MCF 10A (cell line): Measurements from ENCODE around the gene SF1. TPM values are rescaled to one million over a fixed set of nuclear protein-coding genes. Genes with fewer than 3 reads are reported as not detected.

ENCODE experiments used
- BruUV-seq: library from RNA; stranded (reverse); fragments of 400-500 nt; replicated peaks from 2 replicates; lab custom pipeline; 2021; lab: Mats Ljungman, UMichigan
- CTCF ChIA-PET: fragments of 300-600 bp; sonication (Branson Sonifier 250); formaldehyde crosslinking; extraction: SDS; loops from one replicate; lab custom pipeline; 2021; ENCODE audit warnings: antibody characterized with exemption, inconsistent platforms; lab: Yijun Ruan, JAX
- POLR2A ChIA-PET: fragments of 300-600, 350-650 bp; sonication (Branson Sonifier 250); formaldehyde crosslinking; extraction: SDS; loops from one replicate; lab custom pipeline; 2020; ENCODE audit warnings: antibody characterized with exemption, inconsistent platforms; lab: Yijun Ruan, JAX
- DNase-seq: peaks from one replicate; pipeline ENCODE4 v3.0.0-alpha.2; 2018; ENCODE audit not compliant: unreplicated experiment
- H3K27ac Mint-ChIP-seq: one replicate; pipeline ENCODE4 v1.8.0; 2022; ENCODE audit warnings: mild to moderate bottlenecking, low read depth, mixed read lengths; ENCODE audit not compliant: unreplicated experiment
- H3K27me3 Mint-ChIP-seq: one replicate; pipeline ENCODE4 v1.8.0; 2022; ENCODE audit warnings: mixed read lengths; ENCODE audit not compliant: insufficient read depth, unreplicated experiment
- H3K36me3 Mint-ChIP-seq: one replicate; pipeline ENCODE4 v1.8.0; 2022; ENCODE audit warnings: mild to moderate bottlenecking, moderate library complexity, mixed read lengths; ENCODE audit not compliant: insufficient read depth, unreplicated experiment
- H3K4me1 Mint-ChIP-seq: one replicate; pipeline ENCODE4 v1.8.0; 2022; ENCODE audit warnings: mixed read lengths; ENCODE audit not compliant: insufficient read depth, unreplicated experiment
- H3K4me3 Mint-ChIP-seq: one replicate; pipeline ENCODE4 v1.8.0; 2022; ENCODE audit warnings: mild to moderate bottlenecking, moderate library complexity, mixed read lengths; ENCODE audit not compliant: unreplicated experiment
- H3K9me3 Mint-ChIP-seq: one replicate; pipeline ENCODE4 v1.8.0; 2022; ENCODE audit warnings: mixed read lengths; ENCODE audit not compliant: unreplicated experiment
- CTCF ChIP-seq: fragments of 200-600 bp; IDR thresholded peaks from one replicate; pipeline ENCODE4 v1.8.0; 2022; ENCODE audit warnings: antibody characterized with exemption, mild to moderate bottlenecking; ENCODE audit not compliant: unreplicated experiment
- intact Hi-C: fragments of 100-400 bp; cut with micrococcal nuclease; formaldehyde crosslinking; loops from 2 replicates; pipeline ENCODE4 v1.14.1; 2022
- total RNA-seq: library from RNA; stranded (reverse); gene quantifications from 2 replicates; pipeline ENCODE4 v1.2.3, GENCODE V29; 2022

Gene SF1
- total RNA-seq, 1 experiment from 2014 or later: 503 TPM

DNA sequence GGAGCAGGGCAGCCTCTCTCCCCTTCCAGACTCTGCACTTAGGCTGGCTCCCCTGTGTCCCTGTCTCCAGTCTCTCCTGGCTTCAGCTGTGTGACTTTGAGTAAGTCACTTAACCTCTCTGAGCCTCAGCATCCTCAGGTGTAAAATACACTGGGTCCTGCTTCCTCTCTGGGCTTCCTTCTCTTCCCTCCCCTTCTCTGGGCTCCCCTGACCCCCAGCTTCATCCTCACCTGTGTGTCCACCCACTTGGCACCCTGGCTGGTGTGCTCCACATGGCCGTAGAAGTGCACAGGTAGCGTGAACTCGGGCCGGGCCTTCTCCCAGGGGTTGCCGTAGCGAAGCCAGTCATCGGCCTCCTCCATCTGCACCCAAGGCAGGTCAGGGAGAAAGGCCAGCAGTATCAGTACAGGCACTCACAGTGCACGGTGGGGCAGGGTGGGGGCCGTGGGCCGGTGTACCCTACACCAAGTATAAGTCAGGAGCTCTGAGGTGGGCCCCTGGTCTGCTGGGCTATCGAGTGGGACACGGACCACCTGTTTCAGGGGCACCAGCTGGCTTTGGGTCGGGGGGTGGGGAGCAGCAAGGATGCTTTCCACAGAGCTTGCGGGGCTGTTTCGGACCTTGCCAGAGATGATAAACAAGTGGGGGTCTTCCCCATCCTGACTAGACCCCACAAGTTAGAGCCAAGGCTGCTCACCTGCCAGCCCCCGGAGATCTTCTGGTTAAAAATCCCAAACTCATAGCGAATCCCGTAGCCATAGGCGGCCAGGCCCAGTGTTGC lies 20.6 kb downstream of the SF1 start:
- no peak overlapping the region for H3K4me3 Mint-ChIP-seq
- no peak for TF ChIP-seq CTCF
- no peak overlapping the region for H3K27ac Mint-ChIP-seq
- H3K9me3 Mint-ChIP-seq: no peaks in the 10 kb centered on the region
- no peak for DNase-seq
- ChIA-PET CTCF (interaction anchor here (0.6 to 1.3 kb wide), 3 partner anchors 14 to 427 kb away, joined by 3 read pairs; partner anchors contain the start of gene RASGRP2), POLR2A (interaction anchor here (1.1 kb wide), 1 partner anchor 18 kb away, joined by 3 read pairs; no protein-coding TSS in a partner anchor)
- H3K36me3 Mint-ChIP-seq: peaks cover 8% of the 10 kb centered on the region
- no peaks in the 10 kb centered on the region for H3K4me1 Mint-ChIP-seq
- H3K27me3 Mint-ChIP-seq: no peaks in the 10 kb centered on the region
- no TSS peak for BruUV-seq
- intact Hi-C loops: no loop called here

GRCh38 chr11:64755681-64756361 lies 22.5 kb downstream of the SF1 start:
- H3K27me3 Mint-ChIP-seq: no peaks in the 10 kb centered on the region

DNA sequence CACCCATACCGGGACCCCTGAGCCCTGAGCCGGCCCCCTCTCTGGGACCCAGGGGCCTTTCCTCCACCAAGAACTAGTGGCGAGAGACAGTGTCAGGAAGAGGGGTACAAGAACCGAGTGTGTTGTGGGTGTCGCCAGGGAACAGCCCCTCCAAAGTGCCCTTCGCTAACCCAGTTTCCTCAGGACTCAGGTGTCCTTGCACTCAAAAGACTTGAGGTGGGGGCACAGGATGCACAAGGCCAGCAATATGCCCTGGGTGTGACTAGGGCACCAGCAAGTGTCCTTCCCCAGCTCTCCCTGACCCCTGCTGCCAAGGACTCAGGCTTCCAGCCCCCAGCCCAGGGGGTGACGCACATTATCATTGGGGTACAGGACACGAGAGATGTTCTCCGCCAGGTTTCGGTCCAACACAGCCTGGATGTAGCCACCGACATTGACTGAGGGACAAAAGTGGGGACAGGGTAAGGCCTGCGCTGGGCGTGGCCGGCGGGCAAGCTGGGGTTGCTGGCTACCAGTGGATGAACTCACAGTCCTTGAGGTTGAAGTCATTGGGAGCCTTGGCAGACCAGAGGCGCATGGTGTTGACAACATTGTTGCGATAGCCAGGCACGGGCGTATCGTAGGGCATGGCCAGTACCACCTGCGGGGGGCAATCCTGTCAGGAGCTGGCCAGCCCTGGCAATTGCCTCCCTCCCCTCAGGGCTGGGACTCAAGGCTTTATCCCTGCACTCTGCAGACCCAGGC lies 23.3 kb downstream of the SF1 start:
- TF ChIP-seq CTCF: no peak
- Mint-ChIP-seq H3K27me3 (no peaks in the 10 kb centered on the region), H3K27ac (no peak overlapping the region), H3K9me3 (no peaks in the 10 kb centered on the region), H3K36me3 (no peaks in the 10 kb centered on the region), H3K4me3 (no peak overlapping the region), H3K4me1 (no peaks in the 10 kb centered on the region)
- ChIA-PET POLR2A (no interaction called here), CTCF (interaction anchor here (0.6 kb wide), 1 partner anchor 10 kb away, joined by 3 read pairs; no protein-coding TSS in a partner anchor)
- no TSS peak for BruUV-seq
- intact Hi-C loops: no loop called here
- no peak for DNase-seq

More at GRCh38 chr11:64755681-64756361, 22.5 kb downstream of the SF1 start:
- no peak overlapping the region for H3K4me3 Mint-ChIP-seq
- intact Hi-C loops: no loop called here
- CTCF ChIA-PET: interaction anchor here (0.6 kb wide), 1 partner anchor 23 kb away, joined by 4 read pairs; the partner anchor contains the start of gene SF1
- POLR2A ChIA-PET: no interaction called here
- no peaks in the 10 kb centered on the region for H3K4me1 Mint-ChIP-seq
- H3K27ac Mint-ChIP-seq: no peak overlapping the region
- no peak for TF ChIP-seq CTCF
- no peak for DNase-seq
- BruUV-seq: no TSS peak
- no peaks in the 10 kb centered on the region for H3K9me3 Mint-ChIP-seq
- H3K36me3 Mint-ChIP-seq: peaks cover 2% of the 10 kb centered on the region
